M059J (cell line): ENCODE measurements around the gene GAPDH. TPM values are rescaled to one million over a fixed set of nuclear protein-coding genes. Genes with fewer than 3 reads are reported as not detected.
"Not testable (repeated sequence)": the region's sequence is repeated elsewhere in the genome, so short reads cannot be mapped to it uniquely, and the experiment has no call there.

Experiments used
- DNase-seq: peaks from one replicate; pipeline ENCODE4 v3.0.0-alpha.2; 2012; ENCODE audit warnings: low read depth
- total RNA-seq: library from RNA; depleted of rRNA; stranded (reverse); fragments of >200 nt; shearing (Covaris generic); gene quantifications from 2 replicates; pipeline ENCODE4 v1.2.3, GENCODE V29; 2014

GAPDH gene
- total RNA-seq, 1 experiment from 2014 or later: 8,157 TPM

GRCh38 chr12:6546016-6546415 is 11.7 kb downstream of the GAPDH start:
- no peak for DNase-seq

GRCh38 chr12:6547566-6547965 is 13.2 kb downstream of the GAPDH start:
- DNase-seq: no peak

- DNase-seq: peak; percentile 83
Observed at GRCh38 chr12:6547987-6548386, 13.7 kb downstream of the GAPDH start.

- no peak for DNase-seq
Observed at GRCh38 chr12:6548556-6548955, 14.2 kb downstream of the GAPDH start.

- DNase-seq: peak; percentile 59
Observed at GRCh38 chr12:6548966-6549683, 14.8 kb downstream of the GAPDH start.

GRCh38 chr12:6549684-6550151 is 15.4 kb downstream of the GAPDH start:
- DNase-seq: no peak

GRCh38 chr12:6550294-6551062 is 16.2 kb downstream of the GAPDH start:
- DNase-seq: no peak

- DNase-seq: no peak
Observed at GRCh38 chr12:6551063-6551461, 16.7 kb downstream of the GAPDH start.

- peak; percentile 26 for DNase-seq
Observed at GRCh38 chr12:6551496-6552139, 17.3 kb downstream of the GAPDH start.

- peak; percentile 22 for DNase-seq
Observed at GRCh38 chr12:6552140-6552551, 17.8 kb downstream of the GAPDH start.

- DNase-seq: peak; percentile 91
Observed at GRCh38 chr12:6553051-6553868, 18.9 kb downstream of the GAPDH start.

- DNase-seq: peak; percentile 88
Observed at GRCh38 chr12:6554168-6555017, 20.1 kb downstream of the GAPDH start.

GRCh38 chr12:6555018-6555691 is 20.8 kb downstream of the GAPDH start:
- DNase-seq: peak; percentile 27

GRCh38 chr12:6556496-6556817 is 22.1 kb downstream of the GAPDH start:
- DNase-seq: not testable (repeated sequence)

GRCh38 chr12:6556857-6557256 is 22.5 kb downstream of the GAPDH start:
- no peak for DNase-seq

- DNase-seq: peak; percentile 81
Observed at GRCh38 chr12:6558014-6558760, 23.9 kb downstream of the GAPDH start.

GRCh38 chr12:6559500-6559899 is 25.2 kb downstream of the GAPDH start:
- no peak for DNase-seq

GRCh38 chr12:6560501-6561205 is 26.3 kb downstream of the GAPDH start:
- no peak for DNase-seq

GRCh38 chr12:6562881-6563280 is 28.6 kb downstream of the GAPDH start:
- DNase-seq: no peak
